DOHH2 (cell line): ENCODE measurements around the gene FNDC3A.

Experiments
- H3F3A ChIP-seq: fragments of 200-600 bp; sonication (generic), shearing (Covaris generic); 2 replicates; pipeline ENCODE4 v1.6.0; 2016; ENCODE audit warnings: antibody characterized with exemption, mild to moderate bottlenecking; ENCODE audit not compliant: control insufficient read depth, insufficient read depth
- H3K27ac ChIP-seq: fragments of 200-600 bp; sonication (generic); 2 replicates; pipeline ENCODE4 v1.5.1; 2014; ENCODE audit warnings: low read depth, mild to moderate bottlenecking, low read length, moderate library complexity
- H3K27me3 ChIP-seq: fragments of 200-600 bp; sonication (generic); 2 replicates; pipeline ENCODE4 v1.6.1; 2014; ENCODE audit warnings: mild to moderate bottlenecking, low read length, mixed read lengths; ENCODE audit not compliant: control insufficient read depth
- H3K36me3 ChIP-seq: fragments of 200-600 bp; sonication (generic); 2 replicates; pipeline ENCODE4 v1.6.1; 2014; ENCODE audit warnings: mild to moderate bottlenecking, low read length, moderate library complexity, mixed read lengths; ENCODE audit not compliant: control insufficient read depth
- H3K4me1 ChIP-seq: fragments of 200-600 bp; sonication (generic); 2 replicates; pipeline ENCODE4 v1.6.1; 2014; ENCODE audit warnings: mild to moderate bottlenecking, low read length, mixed read lengths; ENCODE audit not compliant: control insufficient read depth
- H3K4me2 ChIP-seq: fragments of 200-600 bp; sonication (generic); 2 replicates; pipeline ENCODE4 v1.6.0; 2014; ENCODE audit warnings: mild to moderate bottlenecking, low read length, moderate library complexity
- H3K4me3 ChIP-seq: fragments of 200-600 bp; sonication (generic); 2 replicates; pipeline ENCODE4 v1.5.1; 2014; ENCODE audit warnings: mild to moderate bottlenecking, low read length, mixed read lengths
- H3K79me2 ChIP-seq: fragments of 200-600 bp; sonication (generic); 2 replicates; pipeline ENCODE4 v1.6.1; 2014; ENCODE audit warnings: mild to moderate bottlenecking, low read length, mixed read lengths; ENCODE audit not compliant: control insufficient read depth
- H3K9me2 ChIP-seq: fragments of 200-600 bp; sonication (generic); replicated peaks from 2 replicates; pipeline ENCODE4 v1.6.1; 2014; ENCODE audit warnings: mild to moderate bottlenecking, low read length, mixed read lengths; ENCODE audit not compliant: control insufficient read depth
- H3K9me3 ChIP-seq: fragments of 200-600 bp; sonication (generic); 2 replicates; pipeline ENCODE4 v1.6.1; 2014; ENCODE audit warnings: antibody characterized with exemption, low read length, mixed read lengths; ENCODE audit not compliant: control insufficient read depth, insufficient read depth
- H4K20me1 ChIP-seq: fragments of 200-600 bp; sonication (generic); 2 replicates; pipeline ENCODE4 v1.6.0; 2014; ENCODE audit warnings: low read depth, mild to moderate bottlenecking, antibody characterized with exemption, low read length, moderate library complexity; ENCODE audit not compliant: control insufficient read depth, insufficient read depth
- EZH2phosphoT487 ChIP-seq: fragments of 200-600 bp; sonication (generic); IDR thresholded peaks from 2 replicates; pipeline ENCODE4 v1.6.1; 2017; ENCODE audit warnings: borderline replicate concordance, mild to moderate bottlenecking, antibody characterized with exemption, low read length, moderate library complexity, mixed read lengths
- TF ChIP-seq, protein P1 (sequence below): fragments of 200-600 bp; sonication (generic); IDR thresholded peaks from one replicate; pipeline ENCODE4 v1.5.1; 2014; ENCODE audit warnings: antibody characterized with exemption, mild to moderate bottlenecking, low read depth, low read length; ENCODE audit not compliant: poor library complexity, severe bottlenecking

The FNDC3A gene

DNA sequence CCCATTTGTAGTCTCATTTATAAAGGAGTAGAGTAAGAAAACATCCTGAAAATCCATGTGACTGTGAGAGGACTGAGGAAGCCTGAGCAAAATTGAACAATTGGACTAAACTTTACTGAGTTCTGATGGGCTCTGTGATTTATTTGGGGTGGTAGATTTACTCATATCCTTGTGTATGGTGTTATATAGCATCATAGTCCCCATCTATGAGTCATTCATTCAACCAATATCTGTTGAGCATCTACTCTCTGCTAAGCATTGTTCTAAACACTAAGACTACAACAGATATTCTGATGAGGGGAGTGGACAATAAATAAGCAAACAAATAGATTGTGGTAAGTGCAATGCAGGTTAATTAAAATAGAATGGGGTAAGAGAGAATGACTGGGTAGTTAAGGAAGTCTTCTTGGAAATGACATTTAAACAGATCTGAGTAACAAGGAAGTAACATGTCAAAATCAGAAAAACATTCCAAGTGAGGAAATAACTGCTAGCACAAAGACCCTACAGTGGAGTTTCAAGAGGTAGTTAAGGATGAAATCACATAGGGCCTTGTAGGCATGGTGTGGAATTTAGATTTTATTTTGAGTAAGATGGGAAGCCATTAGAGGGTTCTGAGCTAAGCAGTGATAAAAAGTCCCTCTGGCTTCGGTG, 208.1 kb downstream of the FNDC3A start:
- no peaks in the 10 kb centered on the region for H3K9me3 ChIP-seq
- H3K9me2 ChIP-seq, result no peaks in the 10 kb centered on the region
- no peaks in the 10 kb centered on the region for H3F3A ChIP-seq
- no peaks in the 10 kb centered on the region for H4K20me1 ChIP-seq
- peaks cover 5% of the 10 kb centered on the region for H3K4me1 ChIP-seq
- H3K79me2 ChIP-seq, result no peaks in the 10 kb centered on the region
- no peak for TF ChIP-seq EZH2phosphoT487
- TF ChIP-seq, protein P1, sequence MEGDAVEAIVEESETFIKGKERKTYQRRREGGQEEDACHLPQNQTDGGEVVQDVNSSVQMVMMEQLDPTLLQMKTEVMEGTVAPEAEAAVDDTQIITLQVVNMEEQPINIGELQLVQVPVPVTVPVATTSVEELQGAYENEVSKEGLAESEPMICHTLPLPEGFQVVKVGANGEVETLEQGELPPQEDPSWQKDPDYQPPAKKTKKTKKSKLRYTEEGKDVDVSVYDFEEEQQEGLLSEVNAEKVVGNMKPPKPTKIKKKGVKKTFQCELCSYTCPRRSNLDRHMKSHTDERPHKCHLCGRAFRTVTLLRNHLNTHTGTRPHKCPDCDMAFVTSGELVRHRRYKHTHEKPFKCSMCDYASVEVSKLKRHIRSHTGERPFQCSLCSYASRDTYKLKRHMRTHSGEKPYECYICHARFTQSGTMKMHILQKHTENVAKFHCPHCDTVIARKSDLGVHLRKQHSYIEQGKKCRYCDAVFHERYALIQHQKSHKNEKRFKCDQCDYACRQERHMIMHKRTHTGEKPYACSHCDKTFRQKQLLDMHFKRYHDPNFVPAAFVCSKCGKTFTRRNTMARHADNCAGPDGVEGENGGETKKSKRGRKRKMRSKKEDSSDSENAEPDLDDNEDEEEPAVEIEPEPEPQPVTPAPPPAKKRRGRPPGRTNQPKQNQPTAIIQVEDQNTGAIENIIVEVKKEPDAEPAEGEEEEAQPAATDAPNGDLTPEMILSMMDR, result no peak
- peaks cover 28% of the 10 kb centered on the region for H3K36me3 ChIP-seq
- no peak overlapping the region for H3K4me3 ChIP-seq
- H3K27me3 ChIP-seq, result no peaks in the 10 kb centered on the region
- H3K27ac ChIP-seq, result no peak overlapping the region
- no peak overlapping the region for H3K4me2 ChIP-seq

DNA sequence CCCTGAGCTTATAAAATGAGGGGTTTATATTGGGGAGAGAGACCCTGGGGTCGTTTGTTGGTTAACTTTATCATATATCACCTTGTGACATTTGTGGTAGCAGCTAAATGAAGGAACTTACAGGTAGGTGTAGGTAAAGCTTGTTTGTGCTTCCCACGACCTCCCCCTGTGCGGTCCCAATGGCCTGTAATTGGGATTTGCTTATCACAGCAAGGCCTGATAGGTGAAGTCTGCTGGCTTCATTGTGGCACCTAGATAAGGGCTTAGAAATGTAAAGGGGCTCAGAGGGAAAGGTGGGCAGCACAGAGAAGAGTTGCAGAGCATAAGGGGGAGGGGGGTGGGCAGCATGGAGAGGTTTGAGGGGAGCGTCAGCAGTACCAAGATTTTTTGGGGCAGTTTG, 208.9 kb downstream of the FNDC3A start:
- H3K27ac ChIP-seq, result no peak overlapping the region
- H3K9me2 ChIP-seq, result no peaks in the 10 kb centered on the region
- no peaks in the 10 kb centered on the region for H3F3A ChIP-seq
- no peak overlapping the region for H3K4me2 ChIP-seq
- peaks cover 5% of the 10 kb centered on the region for H3K4me1 ChIP-seq
- H3K79me2 ChIP-seq, result no peaks in the 10 kb centered on the region
- H3K9me3 ChIP-seq, result no peaks in the 10 kb centered on the region
- no peaks in the 10 kb centered on the region for H3K27me3 ChIP-seq
- H3K36me3 ChIP-seq, result peaks cover 28% of the 10 kb centered on the region
- no peaks in the 10 kb centered on the region for H4K20me1 ChIP-seq
- no peak for TF ChIP-seq EZH2phosphoT487
- TF ChIP-seq, protein P1, result no peak
- H3K4me3 ChIP-seq, result no peak overlapping the region

DNA sequence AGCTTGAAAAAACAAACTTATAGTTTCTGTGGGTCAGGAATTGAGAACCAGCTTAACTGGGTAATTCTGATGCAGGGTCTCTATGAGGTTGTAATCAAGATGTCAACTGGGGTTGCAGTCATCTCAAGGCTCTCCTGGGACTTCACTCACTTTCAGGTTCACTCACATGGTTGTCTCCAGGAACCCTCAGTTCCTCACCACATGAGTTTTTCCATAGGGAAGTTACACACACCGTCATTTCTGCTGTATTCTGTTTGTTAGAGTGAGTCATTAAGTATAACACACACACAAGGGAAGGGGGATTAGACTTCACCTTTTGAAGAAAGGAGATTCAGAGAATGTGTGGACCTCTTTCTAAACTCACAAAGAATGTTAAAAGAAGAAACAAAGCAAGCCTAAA, 209.6 kb downstream of the FNDC3A start:
- Histone ChIP-seq H3K4me3 (no peak overlapping the region), H3K36me3 (peaks cover 28% of the 10 kb centered on the region), H3K9me2 (no peaks in the 10 kb centered on the region), H4K20me1 (no peaks in the 10 kb centered on the region), H3K4me2 (no peak overlapping the region), H3K27me3 (no peaks in the 10 kb centered on the region), H3K9me3 (no peaks in the 10 kb centered on the region), H3K79me2 (no peaks in the 10 kb centered on the region), H3K27ac (no peak overlapping the region), H3K4me1 (peaks cover 5% of the 10 kb centered on the region), H3F3A (no peaks in the 10 kb centered on the region)
- no peak for TF ChIP-seq EZH2phosphoT487
- TF ChIP-seq, protein P1, result no peak
